Colon (tissue), 2 donors: ENCODE data around the gene HNRNPF.

Source experiments
- FAIRE-seq: peaks from 2 replicates; lab custom pipeline; 2012; peaks lifted over from hg19 to GRCh38; lab: Jason Lieb, UNC
- donor health status: control.
- donor health status: control.

HNRNPF gene

DNA sequence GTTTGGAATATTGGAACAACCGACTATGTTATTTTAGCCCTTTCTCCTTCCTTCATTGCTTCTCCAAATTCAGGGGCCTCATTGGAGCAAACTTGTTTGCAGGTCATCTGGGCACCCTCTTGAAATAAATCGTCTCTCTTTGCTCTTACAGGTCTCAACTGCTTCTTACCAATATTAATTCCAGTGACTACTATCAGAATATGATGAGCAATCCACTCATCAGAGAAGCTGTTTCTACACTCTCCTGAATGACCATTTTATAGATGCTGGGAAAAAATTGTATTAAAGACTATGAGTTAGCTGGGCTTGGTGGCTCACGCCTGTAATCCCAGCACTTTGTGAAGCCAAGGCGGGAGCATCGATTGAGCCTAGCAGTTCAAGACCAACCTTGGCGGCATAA, 12.5 kb upstream of the HNRNPF start:
- no peak for FAIRE-seq

DNA sequence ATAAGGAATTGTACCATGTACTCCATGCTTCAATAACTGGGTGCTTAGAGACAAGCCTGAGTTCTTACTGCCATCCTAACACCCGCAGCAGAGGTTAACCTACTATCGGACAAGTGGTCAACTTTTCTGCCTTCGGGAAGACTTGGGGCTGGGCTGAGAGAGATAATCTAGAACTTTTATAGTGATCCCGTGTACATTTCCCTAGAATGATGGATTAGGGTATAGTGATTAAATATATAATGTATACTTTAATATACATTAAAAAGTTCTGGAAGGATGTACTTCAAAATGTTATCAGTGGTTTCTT, 12.2 kb upstream of the HNRNPF start:
- no peak for FAIRE-seq

DNA sequence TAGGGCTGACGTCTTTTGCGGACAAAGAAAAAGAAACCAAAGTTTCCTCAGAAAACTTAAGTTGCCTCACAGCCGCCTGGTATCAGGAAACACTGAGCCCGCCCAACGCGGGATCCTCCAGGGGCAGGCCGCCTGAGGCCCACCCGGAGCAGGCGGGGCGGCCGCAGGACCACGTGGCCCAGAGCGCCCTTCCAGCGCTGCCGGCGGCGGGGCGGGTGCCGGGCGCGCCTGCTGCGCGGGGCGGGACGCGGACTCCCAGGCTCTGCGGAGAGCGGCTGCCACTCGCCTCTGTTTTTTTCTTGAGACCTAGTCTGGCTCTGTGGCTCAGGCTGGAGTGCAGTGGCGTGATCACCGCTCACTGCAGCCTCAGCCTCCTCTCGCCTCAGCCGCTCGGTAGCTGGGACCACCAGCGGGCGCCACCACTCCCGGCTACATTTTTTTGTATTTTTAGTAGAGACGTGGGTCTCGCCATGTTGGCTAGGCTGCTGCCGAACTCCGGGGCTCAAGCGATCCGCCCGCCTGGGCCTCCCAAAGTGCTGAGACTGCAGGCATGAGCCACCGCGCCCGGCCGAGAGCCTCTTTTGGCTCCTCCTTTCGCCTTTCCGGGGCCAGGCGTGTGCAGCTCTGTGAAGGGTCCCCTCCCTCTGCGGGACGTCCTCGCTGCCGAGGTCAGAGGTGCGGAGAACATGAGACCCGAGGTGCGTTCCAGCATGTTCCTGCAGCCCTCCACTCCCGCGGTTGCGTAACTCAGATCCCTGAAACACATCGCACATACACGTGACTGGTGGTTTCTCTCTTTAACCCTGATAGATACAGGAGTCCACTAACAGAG, 11.6 kb upstream of the HNRNPF start:
- FAIRE-seq, result no peak

DNA sequence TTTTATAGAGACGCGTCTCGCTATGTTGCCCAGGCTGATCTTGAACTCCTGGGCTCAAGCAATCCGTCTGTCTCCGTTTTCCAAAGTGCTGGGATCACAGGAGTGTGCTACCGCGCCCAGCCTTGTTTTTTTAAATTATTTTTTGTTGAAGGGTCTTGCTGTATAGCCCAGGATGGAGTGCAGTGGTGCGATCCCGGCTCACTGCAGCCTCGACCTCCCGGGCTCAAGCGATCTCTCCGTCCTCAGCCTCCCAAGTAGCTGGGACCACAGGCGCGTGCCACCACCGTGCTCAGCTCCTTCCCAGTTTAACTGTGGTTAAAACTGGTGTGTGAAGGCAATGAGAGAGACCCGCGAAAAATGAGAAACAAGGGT, 11.0 kb upstream of the HNRNPF start:
- FAIRE-seq, result no peak

DNA sequence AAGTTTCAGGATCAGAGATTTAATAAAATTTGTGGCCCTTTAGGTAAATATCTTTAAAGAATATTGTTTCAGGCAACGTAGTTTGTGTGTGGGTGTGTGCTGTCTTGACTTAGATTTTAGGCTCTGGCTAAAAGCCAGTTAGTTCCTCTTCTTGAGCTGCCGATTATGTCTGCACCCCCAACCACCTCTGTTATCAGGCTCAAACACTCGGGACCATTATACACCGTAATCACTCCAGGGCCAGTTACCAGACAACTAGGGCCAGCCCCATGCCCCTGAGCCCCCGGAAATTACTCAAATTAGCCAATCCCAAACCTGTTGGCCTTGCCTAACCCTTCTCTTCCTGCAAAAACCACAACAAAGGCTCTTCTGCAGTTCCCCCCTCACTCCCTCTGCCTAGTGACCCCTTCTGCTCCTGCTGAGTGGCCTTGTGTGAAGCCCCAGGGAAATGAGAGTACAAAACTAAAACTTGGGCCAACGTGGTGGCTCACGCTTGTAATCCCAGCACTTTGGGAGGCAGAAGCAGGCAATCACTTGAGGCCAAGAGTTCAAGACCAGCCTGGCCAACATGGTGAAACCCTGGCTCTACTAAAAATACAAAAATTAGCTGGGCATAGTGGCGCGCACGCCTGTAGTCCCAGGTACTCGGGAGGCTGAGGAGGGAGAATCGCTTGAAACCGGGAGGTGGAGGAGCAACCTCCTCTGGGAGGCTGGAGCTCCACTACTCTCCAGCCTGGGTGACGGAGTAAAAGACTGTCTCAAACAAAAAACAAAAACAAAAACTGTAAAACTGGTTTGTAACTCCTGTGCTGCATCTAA, 9.2 kb upstream of the HNRNPF start:
- FAIRE-seq, result no peak

DNA sequence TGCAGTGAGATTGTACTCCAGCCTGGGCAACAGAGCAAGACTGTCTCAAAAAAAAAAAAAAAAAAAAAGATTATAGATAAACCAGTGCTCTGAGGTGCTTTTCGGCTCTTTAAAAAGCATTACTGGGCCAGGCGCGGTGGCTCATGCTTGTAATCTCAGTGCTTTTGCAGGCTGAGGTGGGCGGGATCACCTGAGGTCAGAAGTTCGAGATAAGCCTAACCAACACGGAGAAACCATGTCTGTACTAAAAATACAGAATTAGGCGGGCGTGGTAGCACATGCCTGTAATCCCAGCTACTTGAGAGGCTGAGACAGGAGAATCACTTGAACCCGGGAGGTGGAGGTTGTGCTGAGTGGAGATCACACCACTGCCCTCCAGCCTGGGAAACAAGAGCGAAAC, 6.6 kb upstream of the HNRNPF start:
- no peak for FAIRE-seq

DNA sequence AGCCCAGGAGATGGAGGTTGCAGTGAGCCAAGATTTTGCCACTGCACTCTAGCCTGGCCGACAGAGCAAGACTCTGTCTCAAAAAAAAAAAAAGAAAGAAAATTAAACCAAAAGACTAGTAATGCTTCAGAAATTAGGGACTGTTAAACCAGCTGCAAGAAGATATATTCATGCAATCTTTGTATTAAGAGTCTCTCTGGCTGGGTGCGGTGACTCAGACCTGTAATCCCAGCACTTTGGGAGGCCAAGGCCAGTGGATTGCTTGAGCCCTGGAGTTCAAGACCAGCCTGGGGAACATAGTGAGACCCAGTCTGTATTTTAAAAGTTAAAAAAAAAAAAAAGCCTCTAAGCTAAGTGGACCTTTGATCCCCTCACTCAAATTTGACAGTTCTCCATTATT, 2.5 kb upstream of the HNRNPF start:
- no peak for FAIRE-seq

DNA sequence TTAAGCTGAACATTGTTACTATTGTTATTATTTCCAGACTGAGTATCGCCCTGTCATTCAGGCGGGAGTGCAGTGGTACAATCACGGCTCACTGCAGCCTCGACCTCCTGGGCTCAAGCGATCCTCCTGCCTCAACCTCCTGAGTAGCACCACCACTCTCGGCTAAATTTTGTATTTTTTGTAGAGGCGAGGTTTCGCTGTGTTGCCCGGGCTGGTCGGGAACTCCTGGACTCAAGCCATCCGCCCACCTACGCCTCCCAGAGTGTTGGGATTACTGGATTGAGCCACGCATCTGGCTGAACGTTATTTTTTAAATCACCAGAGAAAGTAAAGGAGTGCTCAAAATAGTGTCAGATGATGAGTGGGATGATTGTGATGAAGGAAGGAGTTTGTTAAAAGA, 1.4 kb upstream of the HNRNPF start:
- FAIRE-seq, result no peak

DNA sequence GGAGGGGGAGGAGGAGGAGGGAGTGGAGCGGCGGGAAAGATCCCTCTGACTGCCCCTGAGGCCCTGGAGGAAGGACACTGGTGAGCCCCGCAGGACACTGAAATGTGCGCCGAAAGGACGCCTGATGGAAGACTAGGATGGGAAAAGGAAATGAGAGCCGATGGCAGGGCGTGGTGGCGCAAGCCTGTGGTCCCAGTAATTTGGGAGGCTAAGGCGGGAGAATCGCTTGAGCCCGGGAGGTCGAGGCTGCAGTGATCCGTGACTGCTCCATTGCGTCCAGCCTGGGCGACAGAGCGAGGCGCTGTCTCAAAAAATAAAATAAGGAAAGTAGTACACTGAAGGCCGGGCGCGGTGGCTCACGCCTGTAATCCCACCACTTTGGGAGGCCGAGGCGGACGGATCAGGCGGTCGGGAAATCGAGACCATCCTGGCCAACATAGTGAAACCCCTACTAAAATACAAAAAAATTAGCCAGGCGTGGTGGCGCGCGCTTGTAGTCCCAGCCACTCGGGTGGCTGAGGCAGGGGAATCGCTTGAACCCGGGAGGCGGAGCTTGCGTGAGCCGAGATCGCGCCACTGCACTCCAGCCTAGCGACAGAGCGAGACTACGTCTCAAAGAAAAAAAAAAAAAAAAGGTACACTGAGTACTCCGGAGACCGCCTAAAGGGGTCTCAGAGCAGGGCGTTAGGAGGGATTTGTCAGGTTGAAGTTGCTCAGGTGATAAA, 561 bp upstream of the HNRNPF start:
- FAIRE-seq, result no peak

DNA sequence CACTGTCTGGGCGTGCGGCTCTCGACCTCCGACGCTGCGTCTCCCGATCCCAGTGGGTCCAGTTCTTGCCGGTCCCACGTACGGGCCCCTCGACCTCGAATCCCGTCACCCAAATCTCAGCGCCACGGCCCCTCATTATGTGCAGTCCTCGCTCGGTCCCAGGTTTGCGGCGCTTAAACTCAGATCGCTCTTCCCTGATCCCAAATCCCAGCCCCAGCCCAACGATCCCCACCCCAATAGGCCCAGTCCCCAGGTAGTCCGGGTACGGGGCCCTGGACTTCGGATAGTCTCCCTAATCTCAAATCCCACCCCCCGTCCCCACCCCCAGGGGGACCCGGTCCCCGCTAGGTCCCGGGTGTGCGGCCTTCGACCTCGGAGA, 666 bp downstream of the HNRNPF start:
- no peak for FAIRE-seq

DNA sequence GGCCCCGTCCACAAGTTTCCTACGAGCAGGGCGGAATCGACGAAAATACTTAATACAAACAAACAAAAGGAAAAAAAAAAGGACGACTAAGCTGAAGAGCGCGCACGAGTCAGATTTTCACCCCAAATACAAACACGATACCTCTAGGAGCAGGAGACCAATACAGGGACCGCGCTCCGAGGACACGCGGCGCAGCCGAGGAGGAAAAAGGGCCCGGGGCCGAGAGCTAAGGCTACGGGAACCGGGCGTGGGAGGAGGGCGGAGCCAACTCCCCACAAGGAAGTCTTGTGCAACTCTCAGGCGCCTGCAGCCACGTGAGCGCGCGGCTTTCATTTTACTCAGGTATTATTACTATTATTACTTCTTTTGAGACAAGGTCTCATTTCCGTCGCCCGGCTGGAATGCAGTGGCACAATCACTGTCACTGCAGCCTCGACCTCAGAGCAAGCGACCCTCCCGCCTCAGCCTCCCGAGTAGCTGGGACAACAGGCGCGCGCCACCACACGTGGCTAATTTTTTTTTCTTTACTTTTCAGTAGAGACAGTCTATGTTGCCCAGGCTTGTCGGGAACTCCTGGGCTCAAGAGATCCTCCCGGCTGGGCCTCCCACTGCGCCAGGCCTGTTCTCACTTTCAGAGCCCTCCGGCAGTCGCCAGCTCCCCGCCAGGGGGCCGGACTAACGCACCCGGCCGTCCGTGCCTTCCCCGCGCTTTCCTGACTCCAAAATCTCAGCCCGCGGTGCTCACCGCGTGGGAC, 1.2 kb downstream of the HNRNPF start:
- FAIRE-seq, result no peak

DNA sequence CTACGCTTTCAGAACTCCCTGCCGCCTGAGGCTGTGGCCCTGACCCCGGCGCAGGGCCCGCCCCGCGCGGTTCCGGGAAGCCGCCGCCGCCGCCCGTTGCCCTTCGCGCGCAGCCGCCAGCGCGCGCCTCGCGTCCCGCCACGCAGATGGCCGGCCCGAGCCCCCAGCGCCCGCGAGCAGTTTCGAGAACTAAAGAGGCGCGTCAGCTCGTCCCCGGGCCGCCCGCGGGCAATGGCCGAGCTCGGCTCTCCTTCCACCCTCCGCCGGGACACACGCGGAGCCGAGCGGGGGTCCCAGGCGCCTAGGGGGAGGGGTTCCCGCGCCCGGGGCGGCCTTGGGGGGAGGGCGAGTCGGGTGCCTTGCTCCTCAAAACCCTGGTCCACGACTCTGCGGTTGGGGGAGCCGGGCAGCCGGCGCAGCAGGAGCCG, 1.8 kb downstream of the HNRNPF start:
- FAIRE-seq, result no peak

DNA sequence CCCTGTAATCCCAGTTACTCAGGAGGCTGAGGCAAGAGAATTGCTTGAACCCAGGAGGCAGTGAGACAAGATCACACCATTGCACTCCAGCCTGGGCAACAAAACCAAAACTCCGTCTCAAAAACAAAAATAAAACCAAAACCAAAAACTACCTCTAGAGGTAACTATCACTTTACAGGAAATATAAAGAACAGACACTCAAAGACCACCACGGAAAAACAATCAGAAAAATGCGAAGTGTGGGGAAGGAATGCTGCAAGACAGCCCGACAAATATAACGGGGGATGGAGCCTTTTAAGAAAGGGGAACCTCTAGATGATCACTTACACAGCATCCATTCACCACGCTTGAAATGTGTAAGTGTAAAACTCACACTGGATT, 4.3 kb downstream of the HNRNPF start:
- FAIRE-seq, result no peak

DNA sequence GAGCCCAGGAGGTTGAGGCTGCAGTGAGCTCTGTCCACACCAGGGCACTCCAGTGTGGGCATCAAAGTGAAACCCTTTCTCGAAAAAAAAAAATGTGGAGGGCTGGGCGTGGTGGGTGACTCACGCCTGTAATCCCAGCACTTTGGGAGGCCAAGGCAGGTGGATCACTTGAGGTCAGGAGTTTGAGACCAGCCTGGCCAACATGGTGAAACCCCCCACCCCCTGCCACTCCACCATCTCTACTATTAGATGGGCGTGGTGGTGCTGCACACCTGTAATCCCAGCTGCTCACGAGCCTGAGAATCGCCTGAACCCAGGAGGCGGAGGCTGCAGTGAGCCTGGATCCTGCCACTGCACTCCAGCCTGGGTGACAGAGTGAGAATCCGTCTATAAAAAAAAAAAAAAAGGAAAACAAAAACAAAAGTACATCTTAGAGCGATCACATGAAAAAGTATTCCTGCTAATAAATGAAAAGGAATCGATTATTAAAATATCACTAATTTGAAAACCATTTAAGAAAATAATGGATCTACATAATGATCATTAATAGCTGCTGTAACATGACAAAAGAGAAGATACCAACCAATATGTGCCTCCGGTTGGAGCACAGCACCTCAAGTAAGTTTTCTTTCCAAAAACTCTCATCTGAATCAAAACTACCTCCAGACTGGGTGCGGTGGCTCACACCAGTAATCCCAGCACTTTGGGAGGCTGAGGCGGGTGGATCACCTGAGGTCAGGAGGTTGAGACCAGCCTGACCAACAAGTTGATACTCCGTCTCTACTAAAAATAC, 4.9 kb downstream of the HNRNPF start:
- FAIRE-seq, result no peak

DNA sequence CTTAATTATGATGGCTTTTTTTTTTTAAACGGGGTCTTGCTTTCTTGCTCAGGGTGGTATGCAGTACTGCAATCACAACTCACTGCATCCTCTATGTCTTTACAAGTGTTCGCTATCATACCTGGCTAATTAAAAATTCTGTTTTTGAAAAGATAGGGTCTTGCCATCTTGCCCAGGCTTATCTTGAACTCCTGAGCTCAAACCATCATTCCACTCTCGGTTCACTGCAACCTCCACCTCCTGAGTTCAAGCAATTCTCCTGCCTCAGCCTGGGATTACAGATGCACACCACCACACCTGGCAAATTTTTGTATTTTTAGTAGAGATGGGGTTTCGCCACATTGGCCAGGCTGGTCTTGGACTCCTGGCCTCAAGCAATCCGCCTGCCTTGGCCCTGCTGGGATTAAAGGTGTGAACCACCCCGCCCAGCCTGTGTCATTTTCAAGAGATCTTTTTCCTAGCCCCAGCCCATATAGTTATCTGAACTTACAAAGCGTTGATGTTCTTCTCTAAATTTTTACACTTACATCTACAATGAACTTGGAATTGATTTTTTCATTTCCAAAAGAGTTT, 6.0 kb downstream of the HNRNPF start:
- FAIRE-seq, result no peak

DNA sequence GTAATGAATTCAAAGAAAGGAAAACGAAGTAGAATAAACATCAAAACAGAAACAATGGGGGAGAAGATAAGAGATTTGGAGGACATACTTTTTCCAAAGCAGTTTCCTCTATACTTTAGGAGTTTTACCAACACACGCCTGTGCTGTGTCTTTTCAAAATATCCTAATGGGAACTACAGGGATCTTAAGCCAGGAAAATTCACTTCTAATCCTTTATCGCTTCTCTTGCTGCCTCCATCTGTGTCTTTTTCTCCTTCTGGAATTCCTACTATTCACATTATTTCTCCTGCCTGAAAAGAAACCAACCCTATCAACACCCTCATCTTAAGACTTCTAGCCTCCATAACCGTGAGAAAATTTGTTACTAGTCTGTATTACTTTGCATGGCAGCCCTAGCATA, 6.8 kb downstream of the HNRNPF start:
- no peak for FAIRE-seq

DNA sequence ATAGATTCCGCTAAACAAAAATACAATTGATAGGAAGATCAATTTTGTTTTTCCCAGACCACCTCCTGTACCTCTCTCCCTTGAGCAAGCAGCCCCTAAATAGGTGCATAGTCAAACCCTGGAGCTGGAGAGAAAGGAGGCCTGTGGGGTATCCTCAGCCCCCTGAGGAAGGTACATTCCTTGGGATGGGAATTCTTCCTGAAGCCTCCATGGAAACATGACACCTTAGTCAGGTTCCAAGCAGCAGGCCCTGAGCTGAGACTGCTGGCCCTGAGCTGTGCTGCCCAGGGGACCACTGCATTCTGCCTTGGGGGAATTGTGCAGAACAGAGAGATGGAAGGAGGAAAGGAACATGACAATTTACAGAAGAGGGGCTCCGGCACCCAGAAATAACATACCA, 7.4 kb downstream of the HNRNPF start:
- FAIRE-seq, result no peak

DNA sequence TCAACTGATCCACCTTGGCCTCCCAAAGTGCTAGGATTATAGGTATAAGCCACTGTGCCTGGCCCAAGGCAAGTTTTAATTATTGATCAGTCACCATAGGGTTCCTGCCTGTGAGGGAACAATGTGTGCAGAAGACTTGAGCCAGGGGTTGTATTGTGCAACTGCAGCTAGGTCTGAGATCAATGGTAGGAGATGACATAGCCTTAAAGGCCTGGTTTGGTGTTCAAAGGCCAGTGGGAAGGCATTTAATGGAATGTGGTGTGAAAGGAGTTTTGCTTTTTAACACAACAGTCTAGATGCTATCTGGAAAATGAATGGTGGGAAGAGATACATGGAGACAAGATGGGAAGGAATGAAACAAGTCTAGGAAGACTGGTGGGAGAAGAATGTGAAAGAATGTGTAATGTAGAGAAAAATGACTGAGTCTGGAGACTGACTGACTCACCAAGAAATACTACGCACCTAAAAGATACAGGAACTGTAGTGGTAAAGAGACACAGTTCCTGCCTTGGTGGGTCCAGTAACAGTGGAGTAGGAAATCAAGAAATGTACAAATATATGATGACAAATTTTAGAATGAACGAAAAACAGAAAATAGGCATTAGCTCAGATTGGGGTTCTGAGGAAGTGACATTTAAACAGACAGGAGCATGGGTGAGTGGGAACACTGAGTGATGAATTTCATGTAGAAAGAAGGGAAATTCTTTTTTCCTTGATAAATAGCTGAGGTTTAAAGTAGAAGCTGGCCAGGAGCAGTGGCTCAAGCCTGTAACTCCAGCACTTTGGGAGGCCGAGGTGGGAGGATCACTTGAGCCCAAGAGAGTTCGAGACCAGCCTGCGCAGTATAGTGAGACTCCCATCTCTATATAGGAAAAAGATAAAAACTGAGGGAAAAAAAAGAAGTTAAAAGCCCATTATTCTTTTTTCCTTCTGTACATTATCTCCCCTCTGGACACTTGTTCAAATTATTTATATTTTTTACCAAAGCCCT, 9.4 kb downstream of the HNRNPF start:
- no peak for FAIRE-seq

DNA sequence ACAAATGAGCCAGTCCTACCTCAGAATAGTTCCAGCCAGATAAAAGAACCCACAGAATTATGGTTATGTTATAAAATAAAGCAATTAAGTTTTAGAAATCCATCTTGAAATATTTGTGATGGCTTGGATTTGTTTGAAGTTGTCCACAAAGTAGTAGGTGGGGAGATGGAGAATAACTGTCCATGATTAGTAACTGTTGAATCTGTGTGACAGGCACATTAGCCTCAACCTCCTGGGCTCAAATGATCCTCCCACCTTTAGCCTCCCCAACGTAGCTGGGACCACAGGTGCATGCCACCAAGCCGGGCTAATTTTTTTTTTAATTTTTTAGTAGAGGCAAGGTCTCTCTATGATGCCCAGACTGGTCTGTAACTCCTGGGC, 10.1 kb downstream of the HNRNPF start:
- FAIRE-seq, result no peak
